ENCODE measurements around the gene MRPL16. TPM values are rescaled to one million over a fixed set of nuclear protein-coding genes. Genes with fewer than 3 reads are reported as not detected.
"Not testable (repeated sequence)": the region's sequence is repeated elsewhere in the genome, so short reads cannot be mapped to it uniquely, and the experiment has no call there.

Gene MRPL16
- total RNA-seq, result 10 to 100 TPM; 23.6 to 28.1 TPM

GRCh38 chr11:59810189-59810910 is at the start of gene MRPL16:
Gene MRPL16, minus strand, starts transcription at chr11:59810778. Its CDS starts 120 bp downstream, at chr11:59810658.
- Histone ChIP-seq H3K27ac (peak within 1 kb of the TSS; percentile 60 to 72), H3K4me3 (peak within 1 kb of the TSS; percentile 84), H3K27me3 (replicated peaks; ENCODE audit: insufficient read depth) (no peaks in the 10 kb centered on the region), H3K4me1 (ENCODE audit: control insufficient read depth in 1 of 2, low read depth in 2 of 2) (peaks cover 0 to 9% of the 10 kb centered on the region in 2 donors), H3K9me3 (no peaks in the 10 kb centered on the region), H3K36me3 (peaks cover 10% of the 10 kb centered on the region)
- TF ChIP-seq, protein P1, sequence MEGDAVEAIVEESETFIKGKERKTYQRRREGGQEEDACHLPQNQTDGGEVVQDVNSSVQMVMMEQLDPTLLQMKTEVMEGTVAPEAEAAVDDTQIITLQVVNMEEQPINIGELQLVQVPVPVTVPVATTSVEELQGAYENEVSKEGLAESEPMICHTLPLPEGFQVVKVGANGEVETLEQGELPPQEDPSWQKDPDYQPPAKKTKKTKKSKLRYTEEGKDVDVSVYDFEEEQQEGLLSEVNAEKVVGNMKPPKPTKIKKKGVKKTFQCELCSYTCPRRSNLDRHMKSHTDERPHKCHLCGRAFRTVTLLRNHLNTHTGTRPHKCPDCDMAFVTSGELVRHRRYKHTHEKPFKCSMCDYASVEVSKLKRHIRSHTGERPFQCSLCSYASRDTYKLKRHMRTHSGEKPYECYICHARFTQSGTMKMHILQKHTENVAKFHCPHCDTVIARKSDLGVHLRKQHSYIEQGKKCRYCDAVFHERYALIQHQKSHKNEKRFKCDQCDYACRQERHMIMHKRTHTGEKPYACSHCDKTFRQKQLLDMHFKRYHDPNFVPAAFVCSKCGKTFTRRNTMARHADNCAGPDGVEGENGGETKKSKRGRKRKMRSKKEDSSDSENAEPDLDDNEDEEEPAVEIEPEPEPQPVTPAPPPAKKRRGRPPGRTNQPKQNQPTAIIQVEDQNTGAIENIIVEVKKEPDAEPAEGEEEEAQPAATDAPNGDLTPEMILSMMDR (IDR thresholded peaks at IDR 0.05), result no peak
- peak; percentile 82 for ATAC-seq (ENCODE audit: insufficient number of reproducible peaks, low FRiP score, low read depth)
- peak; percentile 48 for DNase-seq (ENCODE audit: low spot score)

- ATAC-seq (ENCODE audit: insufficient number of reproducible peaks, low FRiP score, low read depth), result no peak
Observed at GRCh38 chr11:59859673-59860072, 49.1 kb upstream of the MRPL16 start.

GRCh38 chr11:59857439-59858434 is 47.2 kb upstream of the MRPL16 start:
- no peaks in the 10 kb centered on the region for H3K4me1 ChIP-seq (ENCODE audit: control insufficient read depth in 1 of 2, low read depth in 2 of 2)
- H3K27me3 ChIP-seq (replicated peaks; ENCODE audit: insufficient read depth), result no peaks in the 10 kb centered on the region
- no peak overlapping the region for H3K4me3 ChIP-seq
- no peak overlapping the region for H3K27ac ChIP-seq
- H3K36me3 ChIP-seq, result no peaks in the 10 kb centered on the region
- no peaks in the 10 kb centered on the region for H3K9me3 ChIP-seq
- ATAC-seq (ENCODE audit: insufficient number of reproducible peaks, low FRiP score, low read depth), result no peak
- DNase-seq (ENCODE audit: low spot score), result no peak
- TF ChIP-seq, protein P1 (IDR thresholded peaks at IDR 0.05), result no peak

More at GRCh38 chr11:59859673-59860072, 49.1 kb upstream of the MRPL16 start:
- H3K27ac ChIP-seq, result no peak overlapping the region
- TF ChIP-seq, protein P1 (IDR thresholded peaks at IDR 0.05), result no peak
- DNase-seq (ENCODE audit: low spot score), result no peak
- H3K4me1 ChIP-seq (ENCODE audit: control insufficient read depth in 1 of 2, low read depth in 2 of 2), result no peaks in the 10 kb centered on the region
- H3K36me3 ChIP-seq, result no peaks in the 10 kb centered on the region
- no peaks in the 10 kb centered on the region for H3K27me3 ChIP-seq (replicated peaks; ENCODE audit: insufficient read depth)
- H3K4me3 ChIP-seq, result no peak overlapping the region
- no peaks in the 10 kb centered on the region for H3K9me3 ChIP-seq

- Histone ChIP-seq H3K4me1 (ENCODE audit: control insufficient read depth in 1 of 2, low read depth in 2 of 2) (no peaks in the 10 kb centered on the region), H3K9me3 (no peaks in the 10 kb centered on the region), H3K36me3 (no peaks in the 10 kb centered on the region), H3K4me3 (no peak overlapping the region), H3K27me3 (replicated peaks; ENCODE audit: insufficient read depth) (no peaks in the 10 kb centered on the region), H3K27ac (no peak overlapping the region)
- TF ChIP-seq, protein P1 (IDR thresholded peaks at IDR 0.05), result no peak
- DNase-seq (ENCODE audit: low spot score), result no peak
- ATAC-seq (ENCODE audit: insufficient number of reproducible peaks, low FRiP score, low read depth), result no peak
Observed at GRCh38 chr11:59854871-59855270, 44.3 kb upstream of the MRPL16 start.

DNA sequence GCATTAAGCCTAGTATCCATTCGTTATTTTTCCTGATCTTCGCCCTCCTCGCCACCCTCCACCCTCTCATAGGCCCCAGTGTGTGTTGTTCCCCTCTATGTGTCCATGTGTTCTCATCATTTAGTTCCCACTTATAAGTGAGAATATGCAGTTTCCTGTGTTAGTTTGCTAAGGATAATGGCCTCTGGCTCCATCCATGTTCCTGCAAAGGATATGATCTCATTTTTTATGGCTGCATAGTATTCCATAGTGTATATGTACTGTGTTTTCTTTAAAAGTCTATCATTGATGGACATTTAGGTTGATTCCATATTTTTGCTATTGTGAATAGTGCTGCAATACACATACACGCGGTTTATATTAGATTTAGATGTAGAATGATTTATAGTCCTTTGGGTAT is 40.8 kb upstream of the MRPL16 start:
- not testable (repeated sequence) for H3K9me3 ChIP-seq; ATAC-seq (ENCODE audit: insufficient number of reproducible peaks, low FRiP score, low read depth)

GRCh38 chr11:59849551-59849950 is 39.0 kb upstream of the MRPL16 start:
- H3K9me3 ChIP-seq; H3K36me3 ChIP-seq; H3K27me3 ChIP-seq (replicated peaks; ENCODE audit: insufficient read depth); H3K4me3 ChIP-seq; ATAC-seq (ENCODE audit: insufficient number of reproducible peaks, low FRiP score, low read depth); H3K27ac ChIP-seq; H3K4me1 ChIP-seq (ENCODE audit: control insufficient read depth in 1 of 2, low read depth in 2 of 2); DNase-seq (ENCODE audit: low spot score): not testable (repeated sequence)

More for the DNA sequence above, 40.8 kb upstream of the MRPL16 start:
- not testable (repeated sequence) for H3K4me1 ChIP-seq (ENCODE audit: control insufficient read depth in 1 of 2, low read depth in 2 of 2); DNase-seq (ENCODE audit: low spot score); H3K27ac ChIP-seq; H3K4me3 ChIP-seq; H3K27me3 ChIP-seq (replicated peaks; ENCODE audit: insufficient read depth); H3K36me3 ChIP-seq
